ENCODE measurements around the gene C1QBP. TPM values are rescaled to one million over a fixed set of nuclear protein-coding genes. Genes with fewer than 3 reads are reported as not detected.

The C1QBP gene
- total and polyA plus RNA-seq, 2 of the 8 experiments (the other 6 are each of a cell fraction or from before 2014, with no cell fraction given), result 355 to 454 TPM

Other genes with a start within 250 kb of the C1QBP start
- 14.3 and 15.5 TPM in 2 replicates for gene ZNF594, start 247.3 kb downstream of the C1QBP start, total RNA-seq (2021; fragmentation: NEBNext Ultra II Directional; extraction: Animal tissue kit (Norgen Biotek cat#: 25700))
- gene ZNF594, start 247.3 kb downstream of the C1QBP start, polyA plus RNA-seq (2011; rRNA removed), result 3.6 and 4.2 TPM in 2 replicates
- gene SCIMP, start 204.3 kb downstream of the C1QBP start, total RNA-seq (2021; fragmentation: NEBNext Ultra II Directional; extraction: Animal tissue kit (Norgen Biotek cat#: 25700)), result not detected in 2 replicates
- gene SCIMP, start 204.3 kb downstream of the C1QBP start, polyA plus RNA-seq (2011; rRNA removed), result not detected in 2 replicates
- 50.7 and 52.3 TPM in 2 replicates for gene RABEP1, start 156.9 kb downstream of the C1QBP start, total RNA-seq (2021; fragmentation: NEBNext Ultra II Directional; extraction: Animal tissue kit (Norgen Biotek cat#: 25700))
- 4.5 and 8.5 TPM in 2 replicates for gene RABEP1, start 156.9 kb downstream of the C1QBP start, polyA plus RNA-seq (2011; rRNA removed)
- gene NUP88, start 19.5 kb downstream of the C1QBP start, total RNA-seq (2021; fragmentation: NEBNext Ultra II Directional; extraction: Animal tissue kit (Norgen Biotek cat#: 25700)), result 102 and 105 TPM in 2 replicates
- gene NUP88, start 19.5 kb downstream of the C1QBP start, polyA plus RNA-seq (2011; rRNA removed), result 69.0 and 77.4 TPM in 2 replicates
- gene RPAIN, start 19.0 kb downstream of the C1QBP start, total RNA-seq (2021; fragmentation: NEBNext Ultra II Directional; extraction: Animal tissue kit (Norgen Biotek cat#: 25700)), result 57.7 and 59.6 TPM in 2 replicates
- 37.0 and 54.5 TPM in 2 replicates for gene RPAIN, start 19.0 kb downstream of the C1QBP start, polyA plus RNA-seq (2011; rRNA removed)
- 67.7 and 70.0 TPM in 2 replicates for gene DHX33, start 29.8 kb upstream of the C1QBP start, total RNA-seq (2021; fragmentation: NEBNext Ultra II Directional; extraction: Animal tissue kit (Norgen Biotek cat#: 25700))
- gene DHX33, start 29.8 kb upstream of the C1QBP start, polyA plus RNA-seq (2011; rRNA removed), result 34.8 and 38.1 TPM in 2 replicates
- 58.4 and 67.5 TPM in 2 replicates for gene DERL2, start 47.0 kb upstream of the C1QBP start, total RNA-seq (2021; fragmentation: NEBNext Ultra II Directional; extraction: Animal tissue kit (Norgen Biotek cat#: 25700))
- 33.7 and 55.3 TPM in 2 replicates for gene DERL2, start 47.0 kb upstream of the C1QBP start, polyA plus RNA-seq (2011; rRNA removed)
- 25.6 and 27.2 TPM in 2 replicates for gene MIS12, start 47.4 kb upstream of the C1QBP start, total RNA-seq (2021; fragmentation: NEBNext Ultra II Directional; extraction: Animal tissue kit (Norgen Biotek cat#: 25700))
- gene MIS12, start 47.4 kb upstream of the C1QBP start, polyA plus RNA-seq (2011; rRNA removed), result 6.2 and 9.5 TPM in 2 replicates
- 10.0 and 10.4 TPM in 2 replicates for gene NLRP1, start 145.4 kb upstream of the C1QBP start, total RNA-seq (2021; fragmentation: NEBNext Ultra II Directional; extraction: Animal tissue kit (Norgen Biotek cat#: 25700))
- gene NLRP1, start 145.4 kb upstream of the C1QBP start, polyA plus RNA-seq (2011; rRNA removed), result 8.6 and 9.2 TPM in 2 replicates

All from H1 (cell line).